ENCODE measurements around the gene CDKN2B-AS1. TPM values are rescaled to one million over a fixed set of nuclear protein-coding genes. Genes with fewer than 3 reads are reported as not detected.
"Not testable (repeated sequence)": the region's sequence is repeated elsewhere in the genome, so short reads cannot be mapped to it uniquely, and the experiment has no call there.

CDKN2B-AS1 gene
- total RNA-seq (2014; rRNA removed; shearing (Covaris generic)) = not detected in 2 replicates

GRCh38 chr9:21994556-21995005 is at the start of gene CDKN2B-AS1:
TSS of gene CDKN2B-AS1 (plus strand) at chr9:21994791.
- no peak for DNase-seq (ENCODE audit: low spot score)
- in situ Hi-C loops (cut with HindIII; ENCODE audit: low sequenced_read_pairs) = no loop called here

- in situ Hi-C loops (cut with HindIII; ENCODE audit: low sequenced_read_pairs) = no loop called here
- DNase-seq (ENCODE audit: low spot score) = no peak
These were observed 49.0 kb upstream of the CDKN2B-AS1 start for GRCh38 chr9:21945606-21946005.

GRCh38 chr9:21958833-21959232 is 35.8 kb upstream of the CDKN2B-AS1 start:
- no peak for DNase-seq (ENCODE audit: low spot score)

GRCh38 chr9:21959268-21959667 is 35.3 kb upstream of the CDKN2B-AS1 start:
- DNase-seq (ENCODE audit: low spot score); in situ Hi-C loops (cut with HindIII; ENCODE audit: low sequenced_read_pairs): not testable (repeated sequence)

More at GRCh38 chr9:21958833-21959232, 35.8 kb upstream of the CDKN2B-AS1 start:
- in situ Hi-C loops (cut with HindIII; ENCODE audit: low sequenced_read_pairs) = no loop called here

- in situ Hi-C loops (cut with HindIII; ENCODE audit: low sequenced_read_pairs) = no loop called here
- no peak for DNase-seq (ENCODE audit: low spot score)
These were observed 33.0 kb upstream of the CDKN2B-AS1 start for GRCh38 chr9:21961569-21961968.

GRCh38 chr9:21964925-21965385 is 29.6 kb upstream of the CDKN2B-AS1 start:
- DNase-seq (ENCODE audit: low spot score) = no peak
- in situ Hi-C loops (cut with HindIII; ENCODE audit: low sequenced_read_pairs) = no loop called here

- DNase-seq (ENCODE audit: low spot score) = no peak
- in situ Hi-C loops (cut with HindIII; ENCODE audit: low sequenced_read_pairs) = no loop called here
These were observed 29.1 kb upstream of the CDKN2B-AS1 start for GRCh38 chr9:21965401-21965951.

- DNase-seq (ENCODE audit: low spot score) = no peak
- in situ Hi-C loops (cut with HindIII; ENCODE audit: low sequenced_read_pairs) = no loop called here
These were observed 28.3 kb upstream of the CDKN2B-AS1 start for GRCh38 chr9:21966140-21966851.

GRCh38 chr9:21967169-21967568 is 27.4 kb upstream of the CDKN2B-AS1 start:
- DNase-seq (ENCODE audit: low spot score) = no peak
- in situ Hi-C loops (cut with HindIII; ENCODE audit: low sequenced_read_pairs) = no loop called here

GRCh38 chr9:21967702-21968101 is 26.9 kb upstream of the CDKN2B-AS1 start:
- in situ Hi-C loops (cut with HindIII; ENCODE audit: low sequenced_read_pairs) = no loop called here
- DNase-seq (ENCODE audit: low spot score) = no peak

GRCh38 chr9:21968331-21969010 is 26.1 kb upstream of the CDKN2B-AS1 start:
- in situ Hi-C loops (cut with HindIII; ENCODE audit: low sequenced_read_pairs) = no loop called here
- no peak for DNase-seq (ENCODE audit: low spot score)

- DNase-seq (ENCODE audit: low spot score) = no peak
- in situ Hi-C loops (cut with HindIII; ENCODE audit: low sequenced_read_pairs) = no loop called here
These were observed 25.3 kb upstream of the CDKN2B-AS1 start for GRCh38 chr9:21969011-21969940.

GRCh38 chr9:21969951-21970799 is 24.4 kb upstream of the CDKN2B-AS1 start:
- in situ Hi-C loops (cut with HindIII; ENCODE audit: low sequenced_read_pairs) = no loop called here
- DNase-seq (ENCODE audit: low spot score) = no peak

GRCh38 chr9:21970800-21971640 is 23.6 kb upstream of the CDKN2B-AS1 start:
- in situ Hi-C loops (cut with HindIII; ENCODE audit: low sequenced_read_pairs) = no loop called here
- no peak for DNase-seq (ENCODE audit: low spot score)

GRCh38 chr9:21972361-21972760 is 22.2 kb upstream of the CDKN2B-AS1 start:
- no peak for DNase-seq (ENCODE audit: low spot score)
- in situ Hi-C loops (cut with HindIII; ENCODE audit: low sequenced_read_pairs) = no loop called here

GRCh38 chr9:21974343-21974721 is 20.3 kb upstream of the CDKN2B-AS1 start:
- in situ Hi-C loops (cut with HindIII; ENCODE audit: low sequenced_read_pairs) = no loop called here
- no peak for DNase-seq (ENCODE audit: low spot score)

- DNase-seq (ENCODE audit: low spot score) = no peak
- in situ Hi-C loops (cut with HindIII; ENCODE audit: low sequenced_read_pairs) = no loop called here
These were observed 19.7 kb upstream of the CDKN2B-AS1 start for GRCh38 chr9:21974722-21975409.

Data from G401 (cell line).